ENCODE measurements around the gene RBFOX2.

- no peak for TF ChIP-seq EZH2 (IDR thresholded peaks at IDR 0.05; ENCODE audit: borderline replicate concordance, low read length)
- TF ChIP-seq CTCF (conservative IDR thresholded peaks at IDR 0.05 in 1 of 2, IDR thresholded peaks at IDR 0.05 in 1 of 2; ENCODE audit: extremely low read depth in 1 of 2, insufficient read depth in 1 of 2, low read depth in 1 of 2, low read length in 2 of 2) = no peak
Observed at GRCh38 chr22:35947794-35948425, 80.7 kb downstream of the RBFOX2 start.
